RCC 7860 (cell line): Measurements from ENCODE around the gene PELI2.

Experiments
- DNase-seq: peaks from one replicate; pipeline ENCODE4 v3.0.0-alpha.2; 2015; ENCODE audit warnings: low spot score
- FAIRE-seq: peaks from 2 replicates; lab custom pipeline; 2012; peaks lifted over from hg19 to GRCh38; lab: Jason Lieb, UNC

Gene PELI2

GRCh38 chr14:56170028-56170427 lies 51.8 kb downstream of the PELI2 start:
- FAIRE-seq (no peak), DNase-seq (no peak)

DNA sequence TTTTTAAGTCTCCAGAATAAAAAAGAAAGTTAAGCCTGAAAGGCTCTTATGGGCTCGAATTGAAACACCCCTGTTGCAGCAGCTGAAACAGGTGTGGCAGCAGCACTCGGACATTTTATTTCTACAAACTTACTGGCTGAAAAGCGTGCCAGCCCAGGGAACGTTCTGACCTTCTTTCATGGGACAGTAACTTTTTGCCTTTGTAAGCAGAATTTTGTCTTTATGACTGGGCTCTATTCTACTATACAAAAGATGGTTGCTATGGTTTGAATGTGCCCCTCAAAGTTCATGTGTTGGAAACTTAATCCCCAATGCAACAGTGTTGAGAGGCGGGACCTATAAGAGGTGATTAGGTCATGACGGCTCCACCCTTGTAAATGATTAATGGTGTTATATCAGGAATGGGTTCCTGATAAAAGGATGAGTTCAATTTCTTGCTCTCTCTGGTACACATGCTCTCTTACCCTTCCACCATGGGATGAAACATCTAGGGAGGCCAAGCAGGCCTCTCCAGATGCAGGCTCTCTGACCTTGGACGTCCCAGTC lies 52.7 kb downstream of the PELI2 start:
- DNase-seq, result no peak
- no peak for FAIRE-seq

DNA sequence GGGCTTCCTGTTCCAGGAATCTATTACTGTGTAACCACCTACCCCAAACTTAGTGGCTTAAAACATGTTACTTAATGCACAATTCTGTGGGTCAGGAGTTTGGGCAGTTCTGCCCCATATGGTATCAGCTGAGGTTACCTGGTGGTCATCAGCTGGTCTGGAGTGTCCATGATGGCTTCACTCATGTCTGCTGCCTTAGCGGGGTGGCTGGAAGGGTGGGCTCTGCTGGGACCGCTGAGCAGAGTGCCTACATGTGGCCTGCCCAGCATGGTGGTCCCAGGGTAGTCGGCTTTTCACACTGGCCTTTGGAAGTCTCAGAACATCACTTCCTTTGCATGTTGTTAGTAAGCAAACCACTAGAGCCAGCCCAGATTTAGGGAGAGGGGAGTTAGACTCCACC lies 53.9 kb downstream of the PELI2 start:
- FAIRE-seq, result no peak
- DNase-seq, result no peak

DNA sequence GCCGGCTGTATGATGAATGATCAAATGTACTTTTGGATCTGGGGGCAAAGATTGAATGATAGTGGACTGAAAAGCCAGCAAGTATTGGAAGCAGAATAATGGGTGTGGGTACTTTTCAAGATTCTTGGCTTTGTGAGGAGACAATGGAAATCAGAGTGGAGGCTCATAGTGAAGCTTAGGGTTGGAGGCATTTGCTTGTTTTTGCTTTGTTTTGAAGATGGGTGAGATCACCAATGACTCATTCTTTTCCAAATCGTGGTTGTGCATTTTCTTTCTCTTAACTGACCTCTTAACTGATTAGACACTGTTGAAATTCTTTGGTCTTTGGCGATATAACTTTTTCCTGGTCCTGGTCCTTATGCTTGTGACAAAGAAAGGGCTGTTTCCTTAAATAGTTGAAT lies 54.4 kb downstream of the PELI2 start:
- DNase-seq (no peak), FAIRE-seq (no peak)

DNA sequence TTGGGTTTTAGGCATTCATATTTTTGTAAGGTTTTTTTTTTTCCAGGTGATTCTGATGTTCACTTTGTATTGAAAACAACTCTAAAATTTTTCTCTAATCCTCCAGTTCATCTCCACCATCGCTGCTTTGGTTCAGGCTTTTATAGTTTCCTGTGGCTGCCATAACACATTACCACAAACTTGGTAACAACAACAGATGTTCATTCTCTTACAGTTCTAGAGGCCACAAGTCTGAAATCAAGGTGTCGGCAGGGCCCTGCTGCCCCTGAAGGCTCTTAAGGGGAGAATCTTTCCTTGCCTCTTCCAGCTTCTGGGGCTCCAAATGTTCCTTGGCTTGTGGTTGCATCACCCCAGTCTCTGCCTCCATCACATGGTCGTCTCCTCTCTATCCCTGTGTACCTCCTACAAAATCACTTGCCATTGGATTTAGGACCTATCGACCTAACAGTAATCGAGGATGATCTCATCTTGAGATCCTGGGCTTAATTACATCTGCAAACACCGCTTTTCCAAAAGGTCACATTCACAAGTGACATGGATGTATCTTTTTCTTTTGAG lies 55.2 kb downstream of the PELI2 start:
- no peak for FAIRE-seq
- DNase-seq, result no peak

DNA sequence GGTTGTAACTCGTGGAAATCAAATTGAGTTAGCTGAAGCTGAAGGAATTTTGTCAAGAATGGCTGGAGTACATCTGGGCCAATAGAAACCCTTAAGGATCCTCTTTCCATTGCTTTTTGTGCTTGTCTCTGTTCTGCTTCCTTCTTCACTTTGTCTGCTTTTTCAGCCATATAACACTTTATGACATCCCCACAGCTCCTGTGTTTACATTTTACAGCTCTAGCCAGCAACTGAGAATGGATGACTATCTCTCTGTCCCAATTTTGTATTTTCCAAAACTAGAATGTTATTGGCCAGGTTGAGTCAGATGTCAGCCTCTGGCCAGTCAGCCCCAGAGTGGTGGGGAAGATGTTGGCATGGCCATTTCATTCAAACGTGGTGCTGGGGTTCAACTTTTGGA lies 57.6 kb downstream of the PELI2 start:
- no peak for DNase-seq
- FAIRE-seq, result no peak

- no peak for FAIRE-seq
- no peak for DNase-seq
These were observed 58.3 kb downstream of the PELI2 start for GRCh38 chr14:56176530-56176929.

DNA sequence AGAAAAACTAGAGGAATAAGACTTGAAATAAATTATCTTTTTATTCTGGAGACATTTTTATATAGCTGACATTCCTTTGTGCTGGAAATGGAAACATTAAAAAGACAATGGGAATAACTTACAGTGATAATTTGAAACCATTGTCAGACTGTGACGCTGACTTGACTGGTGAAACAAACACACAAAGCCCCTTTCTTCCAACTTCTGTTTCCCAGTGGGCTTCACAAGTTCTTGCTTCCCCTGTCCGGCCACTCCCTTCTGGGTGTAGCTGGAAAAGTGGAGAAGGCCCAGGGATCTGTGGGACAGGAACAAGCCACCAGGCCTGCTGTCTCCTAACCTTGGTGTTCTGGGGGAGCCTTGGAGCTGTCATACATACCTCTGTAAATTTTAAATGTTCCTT lies 58.8 kb downstream of the PELI2 start:
- DNase-seq, result no peak
- no peak for FAIRE-seq

DNA sequence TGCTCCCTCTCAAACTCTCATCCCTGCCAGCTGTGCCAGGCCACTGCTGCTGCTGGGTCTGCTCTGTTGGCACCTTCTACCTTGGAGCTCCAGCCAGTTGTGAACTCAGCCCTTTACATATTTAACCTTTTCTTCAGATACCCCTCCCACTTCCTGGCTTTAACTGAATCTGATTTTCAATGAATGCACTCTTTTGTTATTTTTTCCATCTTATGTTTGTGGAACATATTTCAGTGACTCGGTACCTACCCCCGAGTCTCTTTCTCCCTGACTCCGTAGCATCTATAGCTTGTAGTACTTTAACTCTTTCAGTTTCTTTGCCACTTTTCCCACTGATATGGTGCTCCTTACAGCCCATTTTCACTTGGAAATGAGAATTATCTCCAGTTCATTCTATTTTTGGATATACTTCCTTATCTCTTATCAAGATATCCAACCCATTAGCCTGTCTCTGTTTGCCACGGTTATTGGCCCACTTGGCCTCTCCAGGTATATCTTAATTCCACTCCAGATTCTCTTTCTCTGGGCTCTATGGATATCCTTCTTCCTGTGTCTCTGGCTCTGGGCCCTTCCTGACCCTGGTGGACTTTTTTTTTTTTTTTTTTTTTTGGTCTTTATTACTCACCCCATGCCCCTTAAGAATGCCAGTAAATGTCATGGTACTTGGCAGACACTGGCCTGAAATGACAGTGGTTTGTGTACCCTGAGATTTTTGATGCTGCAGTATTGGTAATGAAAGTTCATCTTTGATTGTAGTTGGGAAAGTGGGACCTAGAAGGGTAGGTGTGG lies 62.7 kb downstream of the PELI2 start:
- DNase-seq (no peak), FAIRE-seq (no peak)

GRCh38 chr14:56181681-56182085 lies 63.5 kb downstream of the PELI2 start:
- DNase-seq (no peak), FAIRE-seq (no peak)

GRCh38 chr14:56182410-56182809 lies 64.2 kb downstream of the PELI2 start:
- DNase-seq (no peak), FAIRE-seq (no peak)

DNA sequence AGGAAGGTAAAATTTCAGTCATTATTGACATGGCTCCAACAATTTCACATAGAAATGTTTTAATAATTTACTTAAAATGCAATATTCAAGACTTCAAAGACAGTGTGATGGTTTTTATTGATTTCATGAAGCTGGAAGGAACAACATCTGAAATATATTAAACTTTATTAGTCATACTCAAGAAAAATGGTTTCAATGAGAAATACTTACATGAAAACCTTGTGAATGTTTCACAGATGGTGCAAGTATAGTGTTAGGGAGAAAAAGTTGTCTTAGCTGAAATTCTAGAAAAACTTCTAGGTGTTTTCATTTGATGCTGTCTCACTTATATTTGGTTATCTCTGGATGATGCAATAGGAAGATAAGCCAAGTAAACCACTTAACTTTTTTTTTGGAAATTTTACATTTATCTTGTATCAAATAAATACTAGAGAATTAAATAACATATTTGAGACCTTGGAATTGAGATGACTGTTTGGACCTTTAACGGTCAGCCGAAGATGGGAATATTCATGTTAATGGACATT lies 65.5 kb downstream of the PELI2 start:
- FAIRE-seq (no peak), DNase-seq (no peak)

GRCh38 chr14:56185992-56186391 lies 67.8 kb downstream of the PELI2 start:
- DNase-seq (no peak), FAIRE-seq (no peak)

DNA sequence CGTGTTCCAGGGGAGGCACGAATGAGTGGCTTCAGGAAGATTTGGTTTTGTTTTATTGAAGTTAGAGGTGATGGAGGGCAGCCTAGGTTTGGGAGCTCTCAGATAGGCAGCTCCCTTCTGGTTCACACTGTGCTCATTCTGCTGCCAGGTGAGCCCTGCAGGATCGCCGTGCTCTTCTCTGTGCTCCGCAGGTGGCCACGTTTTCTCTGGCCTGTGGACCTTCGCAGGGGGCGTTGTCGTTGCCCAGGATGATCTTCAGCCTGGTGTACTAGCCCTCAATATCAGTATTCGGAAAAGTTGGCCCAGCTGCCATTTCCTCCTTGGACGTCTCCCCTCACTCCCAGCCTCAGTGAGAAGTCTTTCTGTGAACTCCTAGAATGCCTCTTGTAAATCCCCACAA lies 69.5 kb downstream of the PELI2 start:
- no peak for DNase-seq
- no peak for FAIRE-seq

DNA sequence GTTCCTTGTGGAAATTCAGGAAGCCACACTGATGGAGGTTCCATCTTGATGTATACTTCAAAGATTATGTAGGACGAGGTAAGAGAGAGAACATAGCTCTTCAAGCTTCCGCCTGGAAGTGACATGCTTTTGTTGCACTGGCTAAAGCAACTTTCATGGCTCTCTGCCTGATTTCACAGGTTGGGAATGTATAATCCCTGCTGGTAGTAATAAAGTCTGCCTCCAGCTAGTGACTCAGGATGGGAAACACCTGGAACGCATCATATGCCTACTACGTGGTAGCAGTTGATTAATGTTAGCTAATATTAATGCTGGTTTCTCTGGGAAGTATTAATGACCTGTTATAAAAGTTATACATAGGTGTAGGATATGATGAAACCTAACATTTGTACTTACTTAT lies 71.1 kb downstream of the PELI2 start:
- no peak for DNase-seq
- no peak for FAIRE-seq

DNA sequence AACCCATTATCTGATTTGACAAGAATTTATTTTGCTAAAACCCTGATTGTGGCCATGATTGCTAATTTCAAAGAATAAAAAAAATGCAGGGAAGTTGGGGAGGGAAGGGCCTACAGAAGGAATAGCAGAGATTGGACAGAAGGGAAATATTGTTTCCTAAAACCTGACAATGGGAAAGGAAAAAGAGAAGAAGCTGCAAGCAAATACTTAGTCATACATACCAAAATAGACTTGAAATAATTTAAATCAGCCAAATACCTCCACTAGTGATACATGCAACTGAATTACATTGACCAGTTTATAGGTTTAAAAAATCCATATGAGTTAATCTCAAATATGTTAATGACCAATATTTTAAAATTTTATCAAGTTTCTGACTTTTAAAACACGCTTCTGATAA lies 75.1 kb downstream of the PELI2 start:
- DNase-seq, result no peak

GRCh38 chr14:56194042-56194441 lies 75.8 kb downstream of the PELI2 start:
- DNase-seq, result no peak
- FAIRE-seq, result no peak

More for the DNA sequence above, 75.1 kb downstream of the PELI2 start:
- no peak for FAIRE-seq

- DNase-seq (no peak), FAIRE-seq (no peak)
These were observed 77.0 kb downstream of the PELI2 start for GRCh38 chr14:56195223-56195622.

DNA sequence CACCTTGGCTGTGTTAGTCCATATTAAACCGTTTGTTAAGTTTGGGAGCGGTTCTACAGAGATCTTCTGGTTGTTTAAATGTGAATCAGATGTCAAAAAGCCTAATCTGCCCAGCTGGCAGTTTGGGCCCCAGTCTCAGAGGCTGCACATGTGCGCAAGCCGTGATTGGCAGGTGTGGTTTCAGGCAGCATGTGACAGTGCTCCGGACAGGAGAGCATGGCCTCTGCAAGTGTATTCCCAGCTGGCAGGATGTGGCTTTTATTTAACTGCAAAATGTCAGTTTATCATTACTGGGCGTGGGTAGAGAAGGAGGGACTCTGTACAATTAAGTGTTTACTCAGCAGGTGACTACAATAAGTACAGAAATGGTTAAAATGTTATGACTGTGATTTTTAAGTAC lies 77.5 kb downstream of the PELI2 start:
- no peak for FAIRE-seq
- no peak for DNase-seq

DNA sequence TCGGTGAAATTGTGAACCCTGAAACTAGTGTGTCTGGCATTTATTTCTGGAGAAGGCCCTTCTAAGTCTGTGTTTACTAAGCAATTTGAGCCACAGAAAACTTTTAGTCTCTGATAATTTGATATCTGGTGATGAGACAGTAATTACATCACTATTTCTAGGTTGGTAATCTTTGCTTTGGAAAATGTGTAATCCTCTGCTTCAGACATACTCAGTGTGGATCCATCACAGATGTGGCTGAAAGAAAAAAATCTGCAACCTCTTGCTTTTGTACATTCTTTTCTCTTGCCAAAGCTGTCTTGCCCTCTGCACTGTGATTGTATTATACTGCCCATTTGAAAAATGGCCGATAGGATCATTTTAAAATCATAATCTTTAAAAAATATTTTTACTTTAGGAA lies 78.1 kb downstream of the PELI2 start:
- DNase-seq, result no peak
- FAIRE-seq, result no peak

DNA sequence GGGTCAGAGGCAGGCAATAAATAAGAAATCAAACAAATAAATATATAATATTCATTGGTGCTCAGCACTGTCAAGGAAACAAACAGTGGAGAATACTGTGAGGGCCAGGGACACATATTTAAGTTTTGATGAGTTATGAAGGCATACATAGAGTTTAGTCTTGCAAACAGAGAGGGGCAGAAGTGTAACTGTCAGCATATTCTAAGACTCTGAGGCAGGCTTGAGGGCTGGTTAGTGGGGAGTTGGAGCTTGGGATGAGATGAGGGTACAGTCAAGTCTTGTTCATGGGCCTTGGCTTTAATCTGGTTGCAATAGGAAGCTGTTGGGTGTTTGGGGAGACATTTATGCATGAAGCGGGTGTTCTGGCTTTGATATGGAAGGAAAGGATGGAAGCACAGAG lies 78.9 kb downstream of the PELI2 start:
- DNase-seq (no peak), FAIRE-seq (no peak)

DNA sequence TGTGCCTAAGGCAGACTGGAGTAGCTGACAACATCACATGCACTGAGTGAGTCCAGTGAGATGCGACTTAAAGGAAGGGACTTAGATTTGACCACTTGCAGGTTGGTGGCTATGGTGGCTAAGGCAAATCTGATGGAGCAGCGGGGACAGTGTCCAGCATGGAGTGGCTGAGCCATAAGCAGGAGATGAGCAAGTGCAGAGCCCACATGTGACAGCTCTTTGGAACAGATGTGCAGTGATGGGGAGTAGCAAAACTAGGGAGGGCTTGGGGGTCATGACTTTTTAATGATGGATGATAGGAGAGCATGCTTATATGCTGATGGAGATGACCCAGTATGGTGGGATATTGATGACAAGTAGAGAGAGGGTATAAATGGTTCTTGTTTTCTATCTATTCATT lies 80.2 kb downstream of the PELI2 start:
- FAIRE-seq, result no peak
- DNase-seq, result no peak
